ENCODE measurements around the gene SRGAP3.

DNA sequence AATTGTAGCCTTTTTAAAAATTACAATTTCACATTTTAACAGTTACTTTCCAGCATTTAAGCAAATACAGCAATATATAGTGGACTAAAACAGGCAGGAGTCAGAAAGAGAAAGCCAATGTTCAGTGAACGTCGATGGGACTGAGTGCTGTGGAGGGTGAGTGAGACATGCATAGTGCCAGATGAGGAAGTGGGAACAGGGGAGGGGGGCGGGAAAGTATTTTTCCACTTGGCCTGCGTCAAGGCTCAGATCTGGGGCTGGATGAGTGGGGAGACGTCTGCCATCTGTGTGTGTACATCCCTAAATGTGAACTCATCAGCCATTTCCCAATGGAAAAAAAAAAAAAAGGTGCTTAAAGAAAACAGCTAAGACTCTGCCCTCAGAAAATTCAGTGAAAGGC lies 266.9 kb downstream of the SRGAP3 start:
- TF ChIP-seq CEBPB (IDR thresholded peaks at IDR 0.05), result no peak
- TF ChIP-seq RAD21 (IDR thresholded peaks at IDR 0.05; ENCODE audit: low read depth), result no peak
- no peak for TF ChIP-seq CREB1 (IDR thresholded peaks at IDR 0.05; ENCODE audit: low read depth)
- no peak for TF ChIP-seq EP300 (IDR thresholded peaks at IDR 0.05; ENCODE audit: borderline replicate concordance)
- no peak for TF ChIP-seq TAF1 (IDR thresholded peaks at IDR 0.05; ENCODE audit: low read depth)
- no peak for TF ChIP-seq ZBTB7A (IDR thresholded peaks at IDR 0.05; ENCODE audit: low read depth)
